Suprapubic skin (tissue), 3 donors: Measurements from ENCODE around the gene GARIN5A.

Experiments used
- POLR2A ChIP-seq, 2 donors: fragments of 450-650 bp; IDR thresholded peaks; one replicate each; pipeline ENCODE4 v1.6.1; 2017; ENCODE audit warnings: antibody characterized with exemption in 2 of 2, mild to moderate bottlenecking in 2 of 2, moderate library complexity in 2 of 2
- TF ChIP-seq, protein P1 (sequence below), 2 donors: fragments of 200-600 bp in 1 of 2; fragments of 450-650 bp in 1 of 2; sonication (generic) in 1 of 2; IDR thresholded peaks; one replicate each; pipeline ENCODE4 v1.5.1; 2016 to 2019; ENCODE audit warnings: antibody characterized with exemption in 2 of 2, mild to moderate bottlenecking in 1 of 2, moderate library complexity in 1 of 2

DNA sequence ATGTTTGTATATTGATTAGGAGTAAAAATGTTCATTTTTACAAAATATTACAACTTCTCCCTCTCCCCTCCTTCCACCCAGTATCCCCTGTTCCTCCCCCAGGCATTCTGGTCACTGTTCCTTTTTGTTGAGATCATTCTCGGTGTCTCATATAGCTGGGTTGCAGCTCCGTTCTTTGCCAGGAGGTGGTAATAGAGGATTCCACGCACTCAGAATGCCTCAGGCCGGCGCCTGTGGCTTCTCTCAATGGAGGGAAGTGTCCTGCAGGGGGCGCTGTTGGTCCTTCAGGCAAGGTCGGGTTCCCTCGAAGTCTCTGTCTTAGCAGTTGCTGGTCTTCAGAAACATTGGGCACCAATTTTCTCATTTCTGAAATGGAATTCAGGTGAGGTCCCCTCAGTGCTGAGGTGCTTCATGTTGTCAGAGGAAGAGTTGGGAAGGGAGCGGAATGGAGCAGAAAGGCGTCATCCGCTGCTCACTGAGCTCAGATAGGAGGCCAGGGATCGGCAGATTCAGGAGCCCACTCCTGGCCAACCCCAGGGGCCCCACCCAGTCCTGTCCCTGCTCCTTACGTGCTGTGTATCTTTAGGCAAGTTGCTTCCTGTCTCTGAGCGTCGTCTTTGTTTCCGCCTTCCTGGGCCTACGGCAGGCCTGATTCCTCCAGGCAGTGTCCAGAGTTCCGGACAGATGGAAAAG lies 10.3 kb upstream of the GARIN5A start:
- TF ChIP-seq, protein P1, sequence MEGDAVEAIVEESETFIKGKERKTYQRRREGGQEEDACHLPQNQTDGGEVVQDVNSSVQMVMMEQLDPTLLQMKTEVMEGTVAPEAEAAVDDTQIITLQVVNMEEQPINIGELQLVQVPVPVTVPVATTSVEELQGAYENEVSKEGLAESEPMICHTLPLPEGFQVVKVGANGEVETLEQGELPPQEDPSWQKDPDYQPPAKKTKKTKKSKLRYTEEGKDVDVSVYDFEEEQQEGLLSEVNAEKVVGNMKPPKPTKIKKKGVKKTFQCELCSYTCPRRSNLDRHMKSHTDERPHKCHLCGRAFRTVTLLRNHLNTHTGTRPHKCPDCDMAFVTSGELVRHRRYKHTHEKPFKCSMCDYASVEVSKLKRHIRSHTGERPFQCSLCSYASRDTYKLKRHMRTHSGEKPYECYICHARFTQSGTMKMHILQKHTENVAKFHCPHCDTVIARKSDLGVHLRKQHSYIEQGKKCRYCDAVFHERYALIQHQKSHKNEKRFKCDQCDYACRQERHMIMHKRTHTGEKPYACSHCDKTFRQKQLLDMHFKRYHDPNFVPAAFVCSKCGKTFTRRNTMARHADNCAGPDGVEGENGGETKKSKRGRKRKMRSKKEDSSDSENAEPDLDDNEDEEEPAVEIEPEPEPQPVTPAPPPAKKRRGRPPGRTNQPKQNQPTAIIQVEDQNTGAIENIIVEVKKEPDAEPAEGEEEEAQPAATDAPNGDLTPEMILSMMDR (IDR thresholded peaks at IDR 0.05), result no peak
- no peak for TF ChIP-seq POLR2A (IDR thresholded peaks at IDR 0.05)
